Activated T-helper 2 cell treated with anti-CD3 and anti-CD28 coated beads, Interferon-gamma antibody, Interleukin-2, Interleukin-4, amounts not matched to agents 10 μg/mL and 5 μg/mL and 100 μg/mL, durations not matched to agents 14 hours and 24 hours and 36 hours (primary cell): Measurements from ENCODE around the gene FADS1. TPM values are rescaled to one million over a fixed set of nuclear protein-coding genes. Genes with fewer than 3 reads are reported as not detected.

Experiments
- DNase-seq: peaks from one replicate; pipeline ENCODE4 v3.0.0; 2021; ENCODE audit warnings: low spot score
- H3K27ac Mint-ChIP-seq: one replicate; pipeline ENCODE4 v1.8.0; 2021; ENCODE audit warnings: mixed read lengths
- H3K27me3 Mint-ChIP-seq: one replicate; pipeline ENCODE4 v1.8.0; 2021; ENCODE audit warnings: low read depth, mixed read lengths
- H3K36me3 Mint-ChIP-seq: one replicate; pipeline ENCODE4 v1.8.0; 2021; ENCODE audit warnings: low read depth, mixed read lengths
- H3K4me1 Mint-ChIP-seq: one replicate; pipeline ENCODE4 v1.8.0; 2021; ENCODE audit warnings: low read depth, mixed read lengths
- H3K4me3 Mint-ChIP-seq: one replicate; pipeline ENCODE4 v1.8.0; 2021; ENCODE audit warnings: low read depth, mild to moderate bottlenecking, moderate library complexity, mixed read lengths
- H3K9me3 Mint-ChIP-seq: one replicate; pipeline ENCODE4 v1.8.0; 2021; ENCODE audit warnings: mixed read lengths
- intact Hi-C: fragments of 100-400 bp; cut with micrococcal nuclease; formaldehyde crosslinking; loops from one replicate; pipeline ENCODE4 v1.15.1; 2023
- total RNA-seq: library from RNA; stranded (reverse); gene quantifications from 2 replicates; pipeline ENCODE4 v1.2.3, GENCODE V29; 2022

Gene FADS1
- total RNA-seq, 1 donor from 2014 or later = 116 TPM

- DNase-seq = no peak
Measured at GRCh38 chr11:61780581-61781162, 36.1 kb downstream of the FADS1 start.

GRCh38 chr11:61779666-61780525, 36.9 kb downstream of the FADS1 start:
- Mint-ChIP-seq H3K27me3 (no peaks in the 10 kb centered on the region), H3K4me3 (no peak overlapping the region), H3K36me3 (peaks cover 6% of the 10 kb centered on the region), H3K9me3 (no peaks in the 10 kb centered on the region), H3K4me1 (peaks cover 13% of the 10 kb centered on the region), H3K27ac (no peak overlapping the region)
- intact Hi-C loops = no loop called here
- no peak for DNase-seq

More at GRCh38 chr11:61780581-61781162, 36.1 kb downstream of the FADS1 start:
- Mint-ChIP-seq H3K27me3 (no peaks in the 10 kb centered on the region), H3K9me3 (no peaks in the 10 kb centered on the region), H3K4me3 (no peak overlapping the region), H3K36me3 (peaks cover 10% of the 10 kb centered on the region), H3K27ac (no peak overlapping the region), H3K4me1 (peaks cover 13% of the 10 kb centered on the region)
- intact Hi-C loops = no loop called here

- Mint-ChIP-seq H3K9me3 (no peaks in the 10 kb centered on the region), H3K4me3 (no peak overlapping the region), H3K4me1 (peaks cover 13% of the 10 kb centered on the region), H3K27ac (no peak overlapping the region), H3K36me3 (peaks cover 4% of the 10 kb centered on the region), H3K27me3 (no peaks in the 10 kb centered on the region)
- intact Hi-C loops = no loop called here
- no peak for DNase-seq
Measured at GRCh38 chr11:61778920-61779650, 37.7 kb downstream of the FADS1 start.

- H3K4me3 Mint-ChIP-seq = peak overlapping the region; percentile 45
- no peaks in the 10 kb centered on the region for H3K27me3 Mint-ChIP-seq
- DNase-seq = no peak
- H3K27ac Mint-ChIP-seq = no peak overlapping the region
- H3K36me3 Mint-ChIP-seq = no peaks in the 10 kb centered on the region
- H3K9me3 Mint-ChIP-seq = no peaks in the 10 kb centered on the region
- peaks cover 13% of the 10 kb centered on the region for H3K4me1 Mint-ChIP-seq
- intact Hi-C loops = no loop called here
Measured at GRCh38 chr11:61778357-61778886, 38.4 kb downstream of the FADS1 start.

- no peaks in the 10 kb centered on the region for H3K36me3 Mint-ChIP-seq
- intact Hi-C loops = loop anchor here (2.0 kb wide), 1 partner anchor 27 kb away; no protein-coding TSS in a partner anchor
- H3K4me1 Mint-ChIP-seq = peaks cover 13% of the 10 kb centered on the region
- H3K9me3 Mint-ChIP-seq = no peaks in the 10 kb centered on the region
- H3K27ac Mint-ChIP-seq = no peak overlapping the region
- H3K27me3 Mint-ChIP-seq = no peaks in the 10 kb centered on the region
- H3K4me3 Mint-ChIP-seq = peak overlapping the region; percentile 45
- peak; percentile 64 for DNase-seq
Measured at GRCh38 chr11:61777234-61778090, 39.3 kb downstream of the FADS1 start.

GRCh38 chr11:61776561-61777075, 40.2 kb downstream of the FADS1 start:
- Mint-ChIP-seq H3K4me3 (peak overlapping the region; percentile 45), H3K27me3 (no peaks in the 10 kb centered on the region), H3K36me3 (no peaks in the 10 kb centered on the region), H3K27ac (peak overlapping the region; percentile 17), H3K9me3 (no peaks in the 10 kb centered on the region), H3K4me1 (peaks cover 13% of the 10 kb centered on the region)
- intact Hi-C loops = loop anchor here (2.0 kb wide), 1 partner anchor 26 kb away; no protein-coding TSS in a partner anchor
- peak; percentile 55 for DNase-seq

GRCh38 chr11:61775606-61776554, 40.9 kb downstream of the FADS1 start:
- Mint-ChIP-seq H3K4me1 (peaks cover 13% of the 10 kb centered on the region), H3K9me3 (no peaks in the 10 kb centered on the region), H3K36me3 (no peaks in the 10 kb centered on the region), H3K4me3 (no peak overlapping the region), H3K27me3 (no peaks in the 10 kb centered on the region), H3K27ac (no peak overlapping the region)
- DNase-seq = no peak
- intact Hi-C loops = loop anchor here (2.0 kb wide), 1 partner anchor 25 kb away; no protein-coding TSS in a partner anchor

- Mint-ChIP-seq H3K9me3 (no peaks in the 10 kb centered on the region), H3K4me3 (no peak overlapping the region), H3K36me3 (no peaks in the 10 kb centered on the region), H3K27me3 (no peaks in the 10 kb centered on the region), H3K4me1 (peaks cover 13% of the 10 kb centered on the region), H3K27ac (no peak overlapping the region)
- intact Hi-C loops = no loop called here
- no peak for DNase-seq
Measured at GRCh38 chr11:61775106-61775505, 41.7 kb downstream of the FADS1 start.

GRCh38 chr11:61774411-61774810, 42.4 kb downstream of the FADS1 start:
- no peak overlapping the region for H3K27ac Mint-ChIP-seq
- intact Hi-C loops = no loop called here
- H3K9me3 Mint-ChIP-seq = no peaks in the 10 kb centered on the region
- DNase-seq = no peak
- no peaks in the 10 kb centered on the region for H3K36me3 Mint-ChIP-seq
- no peaks in the 10 kb centered on the region for H3K27me3 Mint-ChIP-seq
- H3K4me1 Mint-ChIP-seq = peaks cover 13% of the 10 kb centered on the region
- no peak overlapping the region for H3K4me3 Mint-ChIP-seq

- Mint-ChIP-seq H3K9me3 (no peaks in the 10 kb centered on the region), H3K4me3 (no peak overlapping the region), H3K27me3 (no peaks in the 10 kb centered on the region), H3K4me1 (peaks cover 13% of the 10 kb centered on the region), H3K27ac (no peak overlapping the region), H3K36me3 (no peaks in the 10 kb centered on the region)
- DNase-seq = no peak
- intact Hi-C loops = no loop called here
Measured at GRCh38 chr11:61773809-61774208, 43.0 kb downstream of the FADS1 start.

- intact Hi-C loops = no loop called here
- Mint-ChIP-seq H3K27me3 (no peaks in the 10 kb centered on the region), H3K9me3 (no peaks in the 10 kb centered on the region), H3K36me3 (no peaks in the 10 kb centered on the region), H3K4me1 (peaks cover 13% of the 10 kb centered on the region), H3K4me3 (no peak overlapping the region), H3K27ac (no peak overlapping the region)
- DNase-seq = no peak
Measured at GRCh38 chr11:61773356-61773755, 43.4 kb downstream of the FADS1 start.
